CD14-positive monocyte (primary cell): ENCODE results near the gene PDIA2. TPM values are rescaled to one million over a fixed set of nuclear protein-coding genes. Genes with fewer than 3 reads are reported as not detected.

Source experiments
- DNase-seq, 3 donors: peaks; one replicate each; pipeline ENCODE4 v3.0.0-alpha.2; 2011 to 2022
- H2AFZ ChIP-seq: 2 replicates; pipeline ENCODE4 v1.6.0; 2012; ENCODE audit warnings: mild to moderate bottlenecking, low read depth, low read length, inconsistent platforms; ENCODE audit not compliant: insufficient read depth, poor library complexity, severe bottlenecking
- H3K27ac ChIP-seq, 2 donors: 1 replicate in 1 of 2; 2 replicates in 1 of 2; pipeline ENCODE4 v1.5.1; 2012 to 2013; ENCODE audit warnings: low read length in 2 of 2, control low read depth in 1 of 2, inconsistent platforms in 1 of 2, low read depth in 1 of 2, mild to moderate bottlenecking in 1 of 2
- H3K27me3 ChIP-seq, 2 donors: one replicate each; pipeline versions ENCODE4 v1.6.0 to v1.6.1; 2011 to 2013; ENCODE audit warnings: low read length in 2 of 2; ENCODE audit not compliant: control insufficient read depth in 2 of 2, insufficient read depth in 2 of 2
- H3K36me3 ChIP-seq, 2 donors: replicated peaks in 1 of 2; 1 replicate in 1 of 2; 2 replicates in 1 of 2; pipeline versions ENCODE4 v1.5.1 to v1.6.1; 2012 to 2013; ENCODE audit warnings: low read length in 2 of 2, control low read depth in 1 of 2, inconsistent platforms in 1 of 2, mild to moderate bottlenecking in 1 of 2; ENCODE audit not compliant: insufficient read depth in 2 of 2, control insufficient read depth in 1 of 2
- H3K4me1 ChIP-seq, 2 donors: 1 replicate in 1 of 2; 2 replicates in 1 of 2; pipeline versions ENCODE4 v1.5.1 to v1.6.1; 2012 to 2013; ENCODE audit warnings: low read length in 2 of 2, control low read depth in 1 of 2, inconsistent platforms in 1 of 2, mild to moderate bottlenecking in 1 of 2, moderate library complexity in 1 of 2; ENCODE audit not compliant: insufficient read depth in 2 of 2, control insufficient read depth in 1 of 2
- H3K4me2 ChIP-seq: replicated peaks from 2 replicates; pipeline ENCODE3; 2012; ENCODE audit warnings: low read length, moderate library complexity, mild to moderate bottlenecking; ENCODE audit not compliant: poor library complexity, severe bottlenecking; ENCODE audit errors: extremely low read depth
- H3K4me3 ChIP-seq, 3 experiments: fragments of 200-600 bp in 1 of 3; sonication (generic) in 1 of 3; replicated peaks in 1 of 3; 1 replicate in 2 of 3; 2 replicates in 1 of 3; pipeline ENCODE4 v1.5.1; 2011 to 2013; ENCODE audit warnings: low read length in 3 of 3, mild to moderate bottlenecking in 3 of 3, control low read depth in 2 of 3, low read depth in 2 of 3, inconsistent platforms in 1 of 3, moderate library complexity in 1 of 3
- H3K79me2 ChIP-seq: 2 replicates; pipeline ENCODE4 v1.6.0; 2012; ENCODE audit warnings: mild to moderate bottlenecking, control low read depth, inconsistent platforms, low read length, moderate library complexity; ENCODE audit not compliant: insufficient read depth
- H3K9ac ChIP-seq: 2 replicates; pipeline ENCODE4 v1.6.0; 2017; ENCODE audit warnings: low read length, mild to moderate bottlenecking; ENCODE audit not compliant: insufficient read depth, poor library complexity, severe bottlenecking
- H3K9me3 ChIP-seq, 2 donors: replicated peaks in 1 of 2; 1 replicate in 1 of 2; 2 replicates in 1 of 2; pipeline versions ENCODE4 v1.5.1 to v1.6.1; 2012 to 2013; ENCODE audit warnings: low read length in 2 of 2, control low read depth in 1 of 2; ENCODE audit not compliant: control insufficient read depth in 1 of 2, insufficient read depth in 1 of 2
- H4K20me1 ChIP-seq: 2 replicates; pipeline ENCODE4 v1.6.0; 2012; ENCODE audit warnings: mild to moderate bottlenecking, low read length, control low read depth, moderate library complexity; ENCODE audit not compliant: insufficient read depth
- H3K27ac Mint-ChIP-seq, 7 donors: one replicate each; pipeline ENCODE4 v1.8.0; 2020; ENCODE audit warnings: mild to moderate bottlenecking in 7 of 7, mixed read lengths in 7 of 7, moderate library complexity in 6 of 7, inconsistent platforms in 2 of 7
- H3K27me3 Mint-ChIP-seq, 3 donors: one replicate each; pipeline ENCODE4 v1.8.0; 2021 to 2022; ENCODE audit warnings: low read depth in 3 of 3, mild to moderate bottlenecking in 3 of 3, mixed read lengths in 3 of 3, moderate library complexity in 3 of 3, inconsistent platforms in 1 of 3
- H3K36me3 Mint-ChIP-seq, 2 donors: one replicate each; pipeline ENCODE4 v1.8.0; 2020; ENCODE audit warnings: mixed read lengths in 2 of 2, inconsistent platforms in 1 of 2, mild to moderate bottlenecking in 1 of 2
- H3K4me1 Mint-ChIP-seq: one replicate; pipeline ENCODE4 v1.8.0; 2020; ENCODE audit warnings: mild to moderate bottlenecking, mixed read lengths
- H3K4me3 Mint-ChIP-seq, 2 donors: one replicate each; pipeline ENCODE4 v1.8.0; 2020; ENCODE audit warnings: mild to moderate bottlenecking in 2 of 2, mixed read lengths in 2 of 2, moderate library complexity in 1 of 2
- H3K9me3 Mint-ChIP-seq, 7 donors: one replicate each; pipeline ENCODE4 v1.8.0; 2020 to 2022; ENCODE audit warnings: mixed read lengths in 7 of 7, mild to moderate bottlenecking in 6 of 7, moderate library complexity in 6 of 7, inconsistent platforms in 2 of 7
- WGBS: methylation state at CpG from one replicate; pipeline ENCODE4 v1.1.5; 2013; ENCODE audit warnings: missing lambda C conversion rate; ENCODE audit not compliant: insufficient coverage; 5-methylcytosine and 5-hydroxymethylcytosine counted together
- intact Hi-C, 2 donors: fragments of 100-400 bp; cut with micrococcal nuclease; formaldehyde crosslinking; loops; one replicate each; pipeline versions ENCODE4 v1.15.0 to v1.15.1; 2023
- polyA plus RNA-seq, 3 donors: library from polyadenylated mRNA; depleted of rRNA in 1 of 3; unstranded in 2 of 3; stranded (reverse) in 1 of 3; fragments of 300-500 nt in 2 of 3; fragments of >200 nt in 1 of 3; fragmentation: Illumina TruSeq in 2 of 3; gene quantifications; 1 replicate in 2 of 3; 2 replicates in 1 of 3; pipeline ENCODE4 v1.2.3, GENCODE V29; 2012 to 2021
- TF ChIP-seq, protein P1 (sequence below): fragments of 200-600 bp; IDR thresholded peaks from one replicate; pipeline ENCODE4 v1.8.0; 2022; ENCODE audit warnings: antibody characterized with exemption, mild to moderate bottlenecking

Gene PDIA2
- polyA plus RNA-seq, 3 donors = not detected

DNA sequence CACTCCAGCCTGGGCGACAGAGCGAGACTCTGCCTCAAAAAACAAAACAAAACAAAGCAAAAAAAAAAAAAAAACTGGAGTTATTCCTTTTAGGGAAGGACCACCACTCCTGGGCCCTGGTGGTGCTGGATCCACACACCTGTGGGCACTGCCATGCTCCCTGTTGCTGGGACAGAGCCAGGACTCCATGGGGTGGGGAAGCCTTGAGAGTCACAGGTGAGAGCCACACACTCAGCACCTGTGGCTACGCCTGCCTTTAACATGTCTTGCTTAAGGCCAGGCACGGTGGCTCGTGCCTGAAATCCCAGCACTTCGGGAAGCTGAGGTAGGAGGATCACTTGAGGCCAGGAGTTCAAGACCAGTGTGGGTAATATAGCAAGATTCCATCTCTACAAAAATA, 18.3 kb downstream of the PDIA2 start:
- peaks cover 0 to 1% (median 0%) of the 10 kb centered on the region in 3 donors for H3K27me3 Mint-ChIP-seq
- H3K4me3 Mint-ChIP-seq = no peak overlapping the region
- TF ChIP-seq, protein P1, sequence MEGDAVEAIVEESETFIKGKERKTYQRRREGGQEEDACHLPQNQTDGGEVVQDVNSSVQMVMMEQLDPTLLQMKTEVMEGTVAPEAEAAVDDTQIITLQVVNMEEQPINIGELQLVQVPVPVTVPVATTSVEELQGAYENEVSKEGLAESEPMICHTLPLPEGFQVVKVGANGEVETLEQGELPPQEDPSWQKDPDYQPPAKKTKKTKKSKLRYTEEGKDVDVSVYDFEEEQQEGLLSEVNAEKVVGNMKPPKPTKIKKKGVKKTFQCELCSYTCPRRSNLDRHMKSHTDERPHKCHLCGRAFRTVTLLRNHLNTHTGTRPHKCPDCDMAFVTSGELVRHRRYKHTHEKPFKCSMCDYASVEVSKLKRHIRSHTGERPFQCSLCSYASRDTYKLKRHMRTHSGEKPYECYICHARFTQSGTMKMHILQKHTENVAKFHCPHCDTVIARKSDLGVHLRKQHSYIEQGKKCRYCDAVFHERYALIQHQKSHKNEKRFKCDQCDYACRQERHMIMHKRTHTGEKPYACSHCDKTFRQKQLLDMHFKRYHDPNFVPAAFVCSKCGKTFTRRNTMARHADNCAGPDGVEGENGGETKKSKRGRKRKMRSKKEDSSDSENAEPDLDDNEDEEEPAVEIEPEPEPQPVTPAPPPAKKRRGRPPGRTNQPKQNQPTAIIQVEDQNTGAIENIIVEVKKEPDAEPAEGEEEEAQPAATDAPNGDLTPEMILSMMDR = no peak
- WGBS = no CpG with 5 or more reads among the region's 6 CpGs
- no peak for DNase-seq
- H3K36me3 Mint-ChIP-seq = peaks cover 45 to 89% of the 10 kb centered on the region in 2 donors
- H3K79me2 ChIP-seq = no peaks in the 10 kb centered on the region
- peaks cover 51 to 80% of the 10 kb centered on the region in 2 donors for H3K36me3 ChIP-seq
- no peaks in the 10 kb centered on the region for H4K20me1 ChIP-seq
- no peak overlapping the region for H2AFZ ChIP-seq
- no peak overlapping the region for H3K9ac ChIP-seq
- H3K9me3 Mint-ChIP-seq = no peaks in the 10 kb centered on the region
- H3K27me3 ChIP-seq = no peaks in the 10 kb centered on the region
- H3K4me1 Mint-ChIP-seq = no peaks in the 10 kb centered on the region
- no peaks in the 10 kb centered on the region for H3K4me1 ChIP-seq
- H3K9me3 ChIP-seq = no peaks in the 10 kb centered on the region
- H3K27ac ChIP-seq = no peak overlapping the region
- no peak overlapping the region for H3K4me2 ChIP-seq
- intact Hi-C loops = loop anchor here in 1 of 2 donors (5.0 kb wide), 1 partner anchor 51 kb away; the partner anchor contains the start of gene AXIN1
- no peak overlapping the region for H3K27ac Mint-ChIP-seq
- no peak overlapping the region for H3K4me3 ChIP-seq

DNA sequence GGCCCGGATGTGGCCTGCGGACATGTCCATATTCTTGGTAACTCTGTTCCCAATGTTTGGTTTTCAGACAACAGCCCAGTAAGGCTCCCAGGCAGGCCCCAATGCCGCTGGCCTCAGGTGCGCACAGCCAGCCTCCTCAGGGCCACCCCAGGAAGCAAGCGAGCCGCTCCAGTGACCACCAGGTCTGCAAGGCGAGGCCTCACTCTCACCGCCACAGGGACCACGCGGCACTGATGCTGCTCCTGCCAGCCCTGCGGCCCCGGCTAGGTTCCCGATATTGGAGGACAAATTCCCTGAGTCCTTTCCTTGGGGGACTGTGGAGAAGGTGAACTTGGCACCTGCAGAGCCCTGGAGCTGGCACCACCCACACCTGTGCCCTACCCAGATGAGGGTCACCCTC, 19.0 kb downstream of the PDIA2 start:
- TF ChIP-seq, protein P1 = no peak
- Mint-ChIP-seq H3K27me3 (peaks cover 0 to 1% (median 0%) of the 10 kb centered on the region in 3 donors), H3K9me3 (no peaks in the 10 kb centered on the region), H3K4me3 (no peak overlapping the region), H3K4me1 (no peaks in the 10 kb centered on the region), H3K36me3 (peaks cover 49 to 91% of the 10 kb centered on the region in 2 donors), H3K27ac (no peak overlapping the region)
- no peak for DNase-seq
- intact Hi-C loops = loop anchor here in 1 of 2 donors (5.0 kb wide), 1 partner anchor 50 kb away; the partner anchor contains the start of gene AXIN1
- Histone ChIP-seq H3K4me3 (no peak overlapping the region), H3K4me1 (no peaks in the 10 kb centered on the region), H3K9ac (no peak overlapping the region), H3K27ac (no peak overlapping the region), H3K4me2 (no peak overlapping the region), H3K27me3 (no peaks in the 10 kb centered on the region), H2AFZ (no peak overlapping the region), H4K20me1 (no peaks in the 10 kb centered on the region), H3K36me3 (peaks cover 51 to 80% of the 10 kb centered on the region in 2 donors), H3K79me2 (no peaks in the 10 kb centered on the region), H3K9me3 (no peaks in the 10 kb centered on the region)
- 98% methylated on average over 10 of the region's 13 CpGs for WGBS
